ENCODE measurements around the gene PIGN. TPM values are rescaled to one million over a fixed set of nuclear protein-coding genes. Genes with fewer than 3 reads are reported as not detected.

PIGN gene
- polyA plus RNA-seq, 3 donors: 4.1 to 14.7 (median 14.6) TPM

GRCh38 chr18:62102221-62102620 lies 84.6 kb downstream of the PIGN start:
- intact Hi-C loops (cut with micrococcal nuclease): no loop called here
- H3K4me1 Mint-ChIP-seq: no peaks in the 10 kb centered on the region
- Histone ChIP-seq H3K36me3 (replicated peaks in 1 of 2; ENCODE audit: control insufficient read depth in 1 of 2, insufficient read depth in 2 of 2, low read length in 2 of 2) (peaks cover 33 to 50% of the 10 kb centered on the region in 2 donors), H3K9ac (ENCODE audit: insufficient read depth, low read length, poor library complexity, severe bottlenecking) (no peak overlapping the region), H2AFZ (ENCODE audit: insufficient read depth, low read depth, low read length, poor library complexity, severe bottlenecking) (no peak overlapping the region), H3K4me3 (replicated peaks in 1 of 3; ENCODE audit: low read depth in 2 of 3, low read length in 3 of 3) (no peak overlapping the region), H4K20me1 (ENCODE audit: insufficient read depth, low read length) (no peaks in the 10 kb centered on the region), H3K4me1 (ENCODE audit: control insufficient read depth in 1 of 2, insufficient read depth in 2 of 2, low read length in 2 of 2) (no peaks in the 10 kb centered on the region), H3K79me2 (ENCODE audit: insufficient read depth, low read length) (no peaks in the 10 kb centered on the region), H3K9me3 (replicated peaks in 1 of 2; ENCODE audit: control insufficient read depth in 1 of 2, insufficient read depth in 1 of 2, low read length in 2 of 2) (no peaks in the 10 kb centered on the region), H3K4me2 (replicated peaks; ENCODE audit: extremely low read depth, low read length, poor library complexity, severe bottlenecking) (no peak overlapping the region), H3K27ac (ENCODE audit: low read depth in 1 of 2, low read length in 2 of 2) (no peak overlapping the region), H3K27me3 (ENCODE audit: control insufficient read depth in 2 of 2, insufficient read depth in 2 of 2, low read length in 2 of 2) (no peaks in the 10 kb centered on the region)
- H3K27ac Mint-ChIP-seq: no peak overlapping the region
- no peaks in the 10 kb centered on the region for H3K27me3 Mint-ChIP-seq (ENCODE audit: low read depth in 3 of 3)
- peaks cover 52 to 57% of the 10 kb centered on the region in 2 donors for H3K36me3 Mint-ChIP-seq
- peaks cover 0 to 6% (median 2%) of the 10 kb centered on the region in 7 donors for H3K9me3 Mint-ChIP-seq
- WGBS (ENCODE audit: insufficient coverage): 100% methylated on average over 1 of the region's 1 CpG
- H3K4me3 Mint-ChIP-seq: no peak overlapping the region
- DNase-seq: no peak
- TF ChIP-seq, protein P1, sequence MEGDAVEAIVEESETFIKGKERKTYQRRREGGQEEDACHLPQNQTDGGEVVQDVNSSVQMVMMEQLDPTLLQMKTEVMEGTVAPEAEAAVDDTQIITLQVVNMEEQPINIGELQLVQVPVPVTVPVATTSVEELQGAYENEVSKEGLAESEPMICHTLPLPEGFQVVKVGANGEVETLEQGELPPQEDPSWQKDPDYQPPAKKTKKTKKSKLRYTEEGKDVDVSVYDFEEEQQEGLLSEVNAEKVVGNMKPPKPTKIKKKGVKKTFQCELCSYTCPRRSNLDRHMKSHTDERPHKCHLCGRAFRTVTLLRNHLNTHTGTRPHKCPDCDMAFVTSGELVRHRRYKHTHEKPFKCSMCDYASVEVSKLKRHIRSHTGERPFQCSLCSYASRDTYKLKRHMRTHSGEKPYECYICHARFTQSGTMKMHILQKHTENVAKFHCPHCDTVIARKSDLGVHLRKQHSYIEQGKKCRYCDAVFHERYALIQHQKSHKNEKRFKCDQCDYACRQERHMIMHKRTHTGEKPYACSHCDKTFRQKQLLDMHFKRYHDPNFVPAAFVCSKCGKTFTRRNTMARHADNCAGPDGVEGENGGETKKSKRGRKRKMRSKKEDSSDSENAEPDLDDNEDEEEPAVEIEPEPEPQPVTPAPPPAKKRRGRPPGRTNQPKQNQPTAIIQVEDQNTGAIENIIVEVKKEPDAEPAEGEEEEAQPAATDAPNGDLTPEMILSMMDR (IDR thresholded peaks at IDR 0.05): no peak

GRCh38 chr18:62101321-62101721 lies 85.5 kb downstream of the PIGN start:
- H3K27ac ChIP-seq (ENCODE audit: low read depth in 1 of 2, low read length in 2 of 2): no peak overlapping the region
- WGBS (ENCODE audit: insufficient coverage): 67% methylated on average over 1 of the region's 1 CpG
- intact Hi-C loops (cut with micrococcal nuclease): no loop called here

More at GRCh38 chr18:62101321-62101721, 85.5 kb downstream of the PIGN start:
- Histone ChIP-seq H3K79me2 (ENCODE audit: insufficient read depth, low read length) (no peaks in the 10 kb centered on the region), H3K9me3 (replicated peaks in 1 of 2; ENCODE audit: control insufficient read depth in 1 of 2, insufficient read depth in 1 of 2, low read length in 2 of 2) (no peaks in the 10 kb centered on the region), H3K4me1 (ENCODE audit: control insufficient read depth in 1 of 2, insufficient read depth in 2 of 2, low read length in 2 of 2) (no peaks in the 10 kb centered on the region), H3K27me3 (ENCODE audit: control insufficient read depth in 2 of 2, insufficient read depth in 2 of 2, low read length in 2 of 2) (no peaks in the 10 kb centered on the region), H2AFZ (ENCODE audit: insufficient read depth, low read depth, low read length, poor library complexity, severe bottlenecking) (no peak overlapping the region), H3K4me2 (replicated peaks; ENCODE audit: extremely low read depth, low read length, poor library complexity, severe bottlenecking) (no peak overlapping the region), H3K9ac (ENCODE audit: insufficient read depth, low read length, poor library complexity, severe bottlenecking) (no peak overlapping the region), H3K36me3 (replicated peaks in 1 of 2; ENCODE audit: control insufficient read depth in 1 of 2, insufficient read depth in 2 of 2, low read length in 2 of 2) (peaks cover 27 to 44% of the 10 kb centered on the region in 2 donors), H4K20me1 (ENCODE audit: insufficient read depth, low read length) (no peaks in the 10 kb centered on the region), H3K4me3 (replicated peaks in 1 of 3; ENCODE audit: low read depth in 2 of 3, low read length in 3 of 3) (no peak overlapping the region)
- Mint-ChIP-seq H3K27me3 (ENCODE audit: low read depth in 3 of 3) (no peaks in the 10 kb centered on the region), H3K4me1 (no peaks in the 10 kb centered on the region), H3K27ac (no peak overlapping the region), H3K9me3 (peaks cover 0 to 6% (median 2%) of the 10 kb centered on the region in 7 donors), H3K36me3 (peaks cover 48 to 50% of the 10 kb centered on the region in 2 donors), H3K4me3 (no peak overlapping the region)
- no peak for DNase-seq
- TF ChIP-seq, protein P1 (IDR thresholded peaks at IDR 0.05): no peak

Measured in CD14-positive monocyte (primary cell).